Prostate gland (tissue), 2 donors: ENCODE results near the gene NAALADL2. TPM values are rescaled to one million over a fixed set of nuclear protein-coding genes. Genes with fewer than 3 reads are reported as not detected.

Experiments used
- DNase-seq: peaks from one replicate; pipeline ENCODE4 v3.0.0-alpha.2; 2019; ENCODE audit warnings: low spot score
- H3K27ac ChIP-seq, 2 donors: fragments of 200-600 bp; sonication (generic); 2 replicates each; pipeline ENCODE4 v1.5.1; 2017 to 2019
- H3K27me3 ChIP-seq: fragments of 200-600 bp; sonication (generic); replicated peaks from 2 replicates; pipeline ENCODE4 v1.5.1; 2019; ENCODE audit not compliant: insufficient read depth
- H3K36me3 ChIP-seq, 2 donors: fragments of 200-600 bp; sonication (generic); 1 replicate in 1 of 2; 2 replicates in 1 of 2; pipeline versions ENCODE4 v1.5.1 to v1.8.1; 2017 to 2019
- H3K4me1 ChIP-seq: fragments of 200-600 bp; sonication (generic); replicated peaks from 2 replicates; pipeline ENCODE4 v1.5.1; 2019
- H3K4me3 ChIP-seq, 2 donors: fragments of 200-600 bp; sonication (generic); 2 replicates each; pipeline ENCODE4 v1.5.1; 2017 to 2019
- H3K9me3 ChIP-seq: fragments of 200-600 bp; sonication (generic); 2 replicates; pipeline ENCODE4 v1.5.1; 2017
- POLR2A ChIP-seq: fragments of 450-650 bp; IDR thresholded peaks from one replicate; pipeline ENCODE4 v1.6.1; 2016; ENCODE audit warnings: antibody characterized with exemption, mild to moderate bottlenecking
- POLR2AphosphoS5 ChIP-seq: sonication (generic); formaldehyde crosslinking; IDR thresholded peaks from one replicate; pipeline ENCODE4 v1.6.1; 2017; ENCODE audit warnings: antibody characterized with exemption
- WGBS: methylation state at CpG from one replicate; pipeline ENCODE4 v1.1.5; 2018; 5-methylcytosine and 5-hydroxymethylcytosine counted together
- intact Hi-C: fragments of 100-400 bp; cut with DNase I; formaldehyde crosslinking; loops from one replicate; pipeline ENCODE4 v1.14.2; 2022
- total RNA-seq, 2 donors: library from RNA; depleted of rRNA; stranded (reverse); fragments of >200 nt; gene quantifications; one replicate each; pipeline ENCODE4 v1.1.0, GENCODE V29; 2016
- TF ChIP-seq, protein P1 (sequence below), 4 experiments: fragments of 200-600 bp in 2 of 4; fragments of 450-650 bp in 2 of 4; sonication (generic) in 2 of 4; IDR thresholded peaks; 1 replicate in 3 of 4; 2 replicates in 1 of 4; pipeline ENCODE4 v1.5.1; 2016 to 2019; ENCODE audit warnings: antibody characterized with exemption in 4 of 4, mild to moderate bottlenecking in 2 of 4, moderate library complexity in 2 of 4

The NAALADL2 gene
- total RNA-seq, 2 donors from 2014 or later = 12.2 to 20.2 TPM

DNA sequence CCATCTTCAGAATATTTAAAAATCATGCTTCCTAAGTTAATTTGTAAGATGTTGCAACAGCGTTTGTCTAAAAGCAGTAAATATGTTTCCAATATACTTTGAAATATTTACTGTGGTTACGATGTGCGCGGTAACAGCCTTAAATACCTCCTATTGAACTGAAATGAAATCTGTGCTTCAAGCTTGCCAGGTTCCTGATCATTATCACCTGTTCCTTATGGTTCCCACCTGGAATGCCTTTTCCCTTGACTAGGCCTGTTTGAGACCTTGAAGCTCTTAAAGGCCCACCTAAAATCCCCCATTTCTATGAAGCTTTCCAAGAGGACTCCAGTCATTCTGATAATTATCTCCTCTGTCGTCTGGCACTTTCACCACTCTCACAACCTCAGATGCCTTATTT is 146.7 kb downstream of the NAALADL2 start:
- H3K27ac ChIP-seq = no peak overlapping the region
- TF ChIP-seq, protein P1, sequence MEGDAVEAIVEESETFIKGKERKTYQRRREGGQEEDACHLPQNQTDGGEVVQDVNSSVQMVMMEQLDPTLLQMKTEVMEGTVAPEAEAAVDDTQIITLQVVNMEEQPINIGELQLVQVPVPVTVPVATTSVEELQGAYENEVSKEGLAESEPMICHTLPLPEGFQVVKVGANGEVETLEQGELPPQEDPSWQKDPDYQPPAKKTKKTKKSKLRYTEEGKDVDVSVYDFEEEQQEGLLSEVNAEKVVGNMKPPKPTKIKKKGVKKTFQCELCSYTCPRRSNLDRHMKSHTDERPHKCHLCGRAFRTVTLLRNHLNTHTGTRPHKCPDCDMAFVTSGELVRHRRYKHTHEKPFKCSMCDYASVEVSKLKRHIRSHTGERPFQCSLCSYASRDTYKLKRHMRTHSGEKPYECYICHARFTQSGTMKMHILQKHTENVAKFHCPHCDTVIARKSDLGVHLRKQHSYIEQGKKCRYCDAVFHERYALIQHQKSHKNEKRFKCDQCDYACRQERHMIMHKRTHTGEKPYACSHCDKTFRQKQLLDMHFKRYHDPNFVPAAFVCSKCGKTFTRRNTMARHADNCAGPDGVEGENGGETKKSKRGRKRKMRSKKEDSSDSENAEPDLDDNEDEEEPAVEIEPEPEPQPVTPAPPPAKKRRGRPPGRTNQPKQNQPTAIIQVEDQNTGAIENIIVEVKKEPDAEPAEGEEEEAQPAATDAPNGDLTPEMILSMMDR (IDR thresholded peaks at IDR 0.05) = no peak
- TF ChIP-seq POLR2A = no peak
- TF ChIP-seq POLR2AphosphoS5 = no peak
- H3K4me1 ChIP-seq = no peaks in the 10 kb centered on the region
- no peak for DNase-seq
- no peak overlapping the region for H3K4me3 ChIP-seq
- H3K36me3 ChIP-seq = no peaks in the 10 kb centered on the region
- H3K9me3 ChIP-seq = no peaks in the 10 kb centered on the region
- intact Hi-C loops = no loop called here
- 28% methylated on average over 5 of the region's 5 CpGs for WGBS
- H3K27me3 ChIP-seq = no peaks in the 10 kb centered on the region

DNA sequence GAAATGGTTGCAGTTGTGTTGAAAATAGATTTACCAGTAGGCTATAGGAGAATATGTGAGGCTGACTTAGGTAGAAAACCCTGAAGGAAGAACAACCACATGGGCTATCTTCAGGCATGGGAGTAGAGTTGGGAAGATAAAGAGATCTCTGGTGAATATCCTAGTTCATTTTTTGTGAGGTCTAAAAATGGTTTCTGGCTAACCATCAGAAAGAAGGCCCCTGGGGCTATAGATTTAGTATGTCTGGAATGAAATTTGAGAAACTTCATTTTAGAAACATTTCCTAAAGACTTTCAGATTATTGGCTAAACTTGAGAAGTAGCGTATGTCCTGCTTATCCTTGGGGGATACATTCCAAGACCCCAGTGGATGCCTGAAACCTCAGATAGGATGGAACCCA is 148.2 kb downstream of the NAALADL2 start:
- WGBS = 92% methylated on average over 1 of the region's 1 CpG
- intact Hi-C loops = no loop called here
- Histone ChIP-seq H3K27ac (no peak overlapping the region), H3K27me3 (no peaks in the 10 kb centered on the region), H3K4me3 (no peak overlapping the region), H3K4me1 (no peaks in the 10 kb centered on the region), H3K36me3 (no peaks in the 10 kb centered on the region), H3K9me3 (no peaks in the 10 kb centered on the region)
- DNase-seq = no peak
- TF ChIP-seq, protein P1 (IDR thresholded peaks at IDR 0.05) = no peak
- TF ChIP-seq POLR2AphosphoS5 = no peak
- TF ChIP-seq POLR2A = no peak

DNA sequence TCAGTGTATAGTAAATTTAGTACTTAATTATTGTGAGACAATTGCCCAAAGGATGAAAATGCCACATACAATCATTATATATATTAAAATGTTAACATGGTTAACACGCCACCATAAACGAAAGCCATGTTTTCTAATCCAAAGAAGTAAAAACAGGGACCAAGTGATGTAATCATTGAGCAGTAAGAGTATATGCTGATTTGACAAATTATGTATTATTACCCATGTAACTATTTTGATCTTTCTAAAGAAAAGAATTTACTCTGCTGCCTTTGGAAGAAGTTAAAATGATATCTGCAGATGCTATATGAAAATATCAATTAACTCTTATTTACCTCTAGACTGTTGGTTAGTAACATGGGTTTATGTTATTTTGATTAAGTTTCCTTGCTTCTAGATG is 150.2 kb downstream of the NAALADL2 start:
- H3K27ac ChIP-seq = no peak overlapping the region
- 95% methylated on average over 2 of the region's 2 CpGs for WGBS
- H3K36me3 ChIP-seq = no peaks in the 10 kb centered on the region
- no peak for DNase-seq
- H3K27me3 ChIP-seq = no peaks in the 10 kb centered on the region
- no peaks in the 10 kb centered on the region for H3K9me3 ChIP-seq
- intact Hi-C loops = no loop called here
- no peak for TF ChIP-seq POLR2AphosphoS5
- no peak for TF ChIP-seq POLR2A
- TF ChIP-seq, protein P1 (IDR thresholded peaks at IDR 0.05) = no peak
- no peaks in the 10 kb centered on the region for H3K4me1 ChIP-seq
- H3K4me3 ChIP-seq = no peak overlapping the region

DNA sequence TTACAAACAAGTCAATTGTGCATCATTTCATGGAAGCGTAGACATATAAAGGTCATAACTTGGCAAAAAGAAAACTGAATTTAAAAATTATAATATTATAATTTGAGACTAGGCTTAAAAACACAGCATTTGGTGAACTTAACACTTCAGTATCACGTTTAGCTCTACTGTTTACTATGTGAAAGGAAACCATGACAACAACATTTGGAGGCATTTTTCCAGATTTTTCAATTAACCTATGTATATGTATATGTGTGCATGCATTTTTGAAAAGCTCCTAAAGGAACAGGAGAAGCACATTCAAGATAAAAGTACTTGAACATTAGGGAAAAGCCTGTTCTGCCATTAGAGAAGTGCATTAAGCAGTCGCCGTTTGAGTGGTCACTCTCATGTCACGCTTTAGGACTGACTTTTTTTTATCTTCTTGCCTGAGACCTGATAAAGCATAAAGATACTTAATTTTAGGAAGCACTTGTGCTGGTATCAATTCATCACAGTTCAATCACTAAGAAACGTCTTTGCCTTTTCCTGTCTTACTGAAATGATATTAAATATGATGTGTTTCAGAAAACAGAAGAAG is 156.0 kb downstream of the NAALADL2 start:
- no peaks in the 10 kb centered on the region for H3K36me3 ChIP-seq
- TF ChIP-seq POLR2AphosphoS5 = no peak
- no peak for TF ChIP-seq POLR2A
- TF ChIP-seq, protein P1 (IDR thresholded peaks at IDR 0.05) = no peak
- H3K9me3 ChIP-seq = no peaks in the 10 kb centered on the region
- WGBS = 74% methylated on average over 6 of the region's 6 CpGs
- no peak for DNase-seq
- no peak overlapping the region for H3K27ac ChIP-seq
- no peaks in the 10 kb centered on the region for H3K4me1 ChIP-seq
- intact Hi-C loops = no loop called here
- H3K27me3 ChIP-seq = no peaks in the 10 kb centered on the region
- no peak overlapping the region for H3K4me3 ChIP-seq

DNA sequence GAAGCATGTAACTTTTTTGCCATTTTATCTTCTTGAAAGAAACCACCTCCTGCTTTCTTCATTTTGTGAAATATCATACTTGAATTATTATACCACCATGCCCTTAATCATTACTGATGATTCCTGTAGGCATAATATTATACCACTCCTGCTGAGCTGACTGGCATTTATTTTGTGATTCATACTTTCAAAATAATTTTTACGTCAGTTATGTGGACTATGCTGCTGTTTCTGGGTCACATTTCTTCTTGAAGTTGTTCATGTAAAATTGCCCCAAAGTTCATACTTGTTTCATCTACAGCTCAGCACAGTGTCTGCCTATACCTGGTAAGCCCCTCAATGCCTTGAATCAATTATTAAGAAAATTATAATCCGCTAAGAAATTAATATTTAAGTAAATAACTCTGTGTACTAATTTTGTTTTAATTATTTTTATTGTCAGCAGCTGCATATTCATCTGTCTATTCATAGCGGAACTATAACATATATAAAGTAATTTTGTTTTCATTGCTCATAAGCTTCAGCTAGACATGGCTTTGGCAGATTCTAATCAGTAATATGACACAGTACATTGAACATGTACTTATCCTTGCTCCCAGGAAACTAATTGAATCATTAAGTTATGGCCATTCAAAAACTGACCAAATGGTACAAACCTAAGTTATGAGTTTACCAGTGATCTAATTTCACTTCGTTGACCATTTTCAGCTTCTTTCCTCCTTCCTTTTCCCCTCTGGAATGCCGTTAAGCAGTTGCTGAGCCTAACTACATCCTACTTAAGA is 160.0 kb downstream of the NAALADL2 start:
- Histone ChIP-seq H3K4me3 (no peak overlapping the region), H3K27ac (no peak overlapping the region), H3K9me3 (no peaks in the 10 kb centered on the region), H3K4me1 (no peaks in the 10 kb centered on the region), H3K27me3 (no peaks in the 10 kb centered on the region), H3K36me3 (no peaks in the 10 kb centered on the region)
- WGBS = 78% methylated on average over 5 of the region's 5 CpGs
- TF ChIP-seq POLR2A (no peak), POLR2AphosphoS5 (no peak)
- TF ChIP-seq, protein P1 (IDR thresholded peaks at IDR 0.05) = no peak
- intact Hi-C loops = no loop called here
- no peak for DNase-seq
